NCI-H2196 (cell line): ENCODE measurements around the gene TTC28.

ENCODE experiments used
- DNase-seq: peaks from one replicate; lab custom pipeline; 2025; ENCODE audit not compliant: unreplicated experiment; lab: John Stamatoyannopoulos, UW

Gene TTC28

GRCh38 chr22:28442711-28443525 lies 236.7 kb downstream of the TTC28 start:
- DNase-seq: no peak

GRCh38 chr22:28442264-28442710 lies 237.4 kb downstream of the TTC28 start:
- DNase-seq: no peak

- no peak for DNase-seq
These were observed 237.8 kb downstream of the TTC28 start for GRCh38 chr22:28441720-28442263.

- DNase-seq: no peak
These were observed 238.8 kb downstream of the TTC28 start for GRCh38 chr22:28440592-28441390.

GRCh38 chr22:28438183-28438768 lies 241.4 kb downstream of the TTC28 start:
- DNase-seq: peak; percentile 10

GRCh38 chr22:28435982-28436381 lies 243.7 kb downstream of the TTC28 start:
- no peak for DNase-seq

GRCh38 chr22:28435140-28435768 lies 244.4 kb downstream of the TTC28 start:
- peak; percentile 7 for DNase-seq

GRCh38 chr22:28430466-28431025 lies 249.1 kb downstream of the TTC28 start:
- no peak for DNase-seq

GRCh38 chr22:28429711-28430110 lies 249.9 kb downstream of the TTC28 start:
- DNase-seq: no peak

- DNase-seq: no peak
These were observed 251.4 kb downstream of the TTC28 start for GRCh38 chr22:28428271-28428670.

- DNase-seq: no peak
These were observed 253.1 kb downstream of the TTC28 start for GRCh38 chr22:28426346-28427132.

GRCh38 chr22:28425211-28425610 lies 254.4 kb downstream of the TTC28 start:
- DNase-seq: no peak

- DNase-seq: peak; percentile 46
These were observed 255.1 kb downstream of the TTC28 start for GRCh38 chr22:28424427-28425080.

GRCh38 chr22:28419919-28420318 lies 259.7 kb downstream of the TTC28 start:
- no peak for DNase-seq

GRCh38 chr22:28418008-28418407 lies 261.6 kb downstream of the TTC28 start:
- no peak for DNase-seq

- no peak for DNase-seq
These were observed 262.2 kb downstream of the TTC28 start for GRCh38 chr22:28417431-28417830.

GRCh38 chr22:28414913-28415312 lies 264.7 kb downstream of the TTC28 start:
- no peak for DNase-seq

- DNase-seq: no peak
These were observed 265.8 kb downstream of the TTC28 start for GRCh38 chr22:28413612-28414399.

GRCh38 chr22:28412109-28412508 lies 267.5 kb downstream of the TTC28 start:
- DNase-seq: no peak
